Measurements from ENCODE around the gene CDH10. TPM values are rescaled to one million over a fixed set of nuclear protein-coding genes. Genes with fewer than 3 reads are reported as not detected.

Gene CDH10
- 0.16 TPM for polyA plus RNA-seq (2013, experiment 1 of 2; ENCODE audit: insufficient read length)
- polyA plus RNA-seq (2013, experiment 2 of 2; ENCODE audit: insufficient read length), result 0.36 TPM

DNA sequence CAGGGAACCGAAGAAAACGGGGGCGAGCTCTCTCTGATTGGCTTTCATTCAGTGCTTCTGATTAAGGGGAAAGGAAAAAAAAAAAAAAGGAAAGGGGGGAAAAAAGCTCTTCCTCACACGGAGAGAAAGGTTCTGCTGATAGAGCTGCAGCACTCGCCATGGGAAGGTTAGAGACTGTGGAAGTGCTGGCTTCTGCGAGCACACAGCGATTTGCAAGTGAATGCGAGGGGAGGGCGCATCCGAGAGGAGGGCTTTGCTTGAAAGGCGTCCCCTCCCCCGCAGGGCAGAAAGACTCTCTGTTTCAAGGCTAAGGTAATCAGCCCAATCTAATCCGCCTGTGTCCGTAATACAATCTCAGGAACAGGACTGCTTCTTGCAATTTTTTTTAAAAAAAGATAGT is at the start of gene CDH10:
Gene CDH10, minus strand, starts transcription at position 218 of the 400 bp plus-strand sequence. CDS start 51,488 bp downstream, outside the sequence.
- peak; percentile 4 for DNase-seq

DNA sequence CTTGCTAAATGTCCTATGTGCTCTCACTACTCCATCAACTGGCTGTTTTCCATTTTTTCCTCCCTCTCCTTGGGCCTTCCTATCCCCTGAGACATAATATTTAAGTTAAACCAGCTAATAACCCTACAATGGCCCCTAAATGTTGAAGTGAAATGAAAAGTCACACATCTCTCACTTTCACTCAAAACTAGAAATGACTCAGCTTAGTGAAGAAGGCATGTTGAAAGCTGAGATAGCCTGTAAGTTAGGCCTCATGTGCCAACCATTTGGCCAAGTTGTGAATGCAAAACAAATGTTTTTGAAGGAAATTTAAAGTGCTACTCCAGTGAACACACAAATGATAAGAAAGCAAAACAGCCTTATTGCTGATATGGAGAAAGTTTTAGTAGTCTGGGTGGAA is 48.8 kb upstream of the CDH10 start:
- no peak for DNase-seq

DNA sequence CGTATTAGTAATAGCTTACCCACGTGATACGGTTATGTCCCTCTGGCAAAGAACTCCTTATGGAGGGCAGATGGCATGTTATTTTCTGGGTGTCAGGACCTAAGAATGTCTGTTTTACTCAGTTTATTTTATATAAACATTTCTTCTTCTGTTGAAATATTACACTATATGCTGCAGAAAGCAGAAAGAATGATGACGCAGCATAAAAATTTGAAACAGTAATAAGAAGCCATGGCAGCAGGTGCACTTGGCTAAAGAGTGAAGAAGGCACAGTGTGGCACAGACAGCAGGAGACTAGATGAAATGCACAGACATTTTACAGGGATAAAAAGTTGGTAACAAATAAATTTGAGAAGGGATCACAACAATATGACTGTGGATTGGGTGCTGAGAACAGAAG is 46.3 kb upstream of the CDH10 start:
- no peak for DNase-seq

DNA sequence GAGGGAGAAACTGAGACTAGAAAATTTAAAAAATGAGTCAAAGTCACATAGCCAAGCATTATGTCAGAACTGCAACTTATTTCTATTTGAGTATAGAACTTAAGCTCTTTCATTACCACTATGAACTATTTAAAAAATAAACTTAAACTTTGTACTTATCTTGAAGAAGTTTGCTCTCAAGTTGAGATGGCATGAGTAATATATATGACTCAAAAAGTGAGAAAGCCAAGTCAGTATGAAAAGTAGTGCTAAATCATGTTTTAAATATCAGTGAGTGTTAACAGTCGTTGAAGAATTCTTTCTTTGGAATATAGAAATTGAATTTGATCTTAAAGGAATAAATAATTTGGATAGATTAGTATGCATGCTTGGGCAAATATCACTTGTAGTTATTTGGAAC is 36.3 kb upstream of the CDH10 start:
- DNase-seq, result no peak

DNA sequence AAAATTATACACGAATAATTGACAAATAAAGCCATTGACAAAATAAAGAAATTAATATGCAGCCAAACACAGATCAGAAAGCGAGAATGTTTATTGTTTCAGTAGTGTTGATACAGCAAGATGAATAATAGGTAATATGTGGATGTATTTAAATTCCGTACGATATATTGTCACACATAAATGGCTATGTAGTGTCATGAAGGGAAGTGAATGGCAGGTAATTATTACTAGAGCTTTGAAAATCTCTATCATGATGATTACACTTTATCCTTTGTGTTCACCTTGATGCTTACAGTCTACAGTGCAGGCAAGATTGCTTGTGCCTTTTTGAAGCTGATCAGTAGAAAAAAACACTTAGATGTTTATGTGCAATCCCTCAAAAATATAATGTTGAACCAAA is 23.3 kb upstream of the CDH10 start:
- DNase-seq, result no peak

DNA sequence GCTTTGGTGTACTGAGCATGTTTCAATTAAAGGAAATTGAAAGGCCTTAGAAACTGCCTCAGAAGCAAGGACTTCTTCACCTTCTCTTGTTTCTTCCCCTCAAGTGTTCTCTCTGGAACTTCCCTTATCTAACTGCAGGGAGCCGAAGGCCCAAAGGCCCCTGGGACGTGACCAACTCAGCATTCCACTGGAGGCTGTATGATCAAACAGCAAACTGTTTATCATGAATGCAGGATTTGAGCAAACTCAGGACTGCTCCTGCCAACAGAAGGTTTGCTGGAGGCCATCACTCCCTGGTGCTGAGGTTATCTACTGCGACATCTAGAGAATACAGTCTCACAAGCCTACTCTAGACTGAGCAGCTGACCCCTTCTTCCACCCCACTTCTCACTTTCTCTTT is 4.8 kb upstream of the CDH10 start:
- DNase-seq, result no peak

DNA sequence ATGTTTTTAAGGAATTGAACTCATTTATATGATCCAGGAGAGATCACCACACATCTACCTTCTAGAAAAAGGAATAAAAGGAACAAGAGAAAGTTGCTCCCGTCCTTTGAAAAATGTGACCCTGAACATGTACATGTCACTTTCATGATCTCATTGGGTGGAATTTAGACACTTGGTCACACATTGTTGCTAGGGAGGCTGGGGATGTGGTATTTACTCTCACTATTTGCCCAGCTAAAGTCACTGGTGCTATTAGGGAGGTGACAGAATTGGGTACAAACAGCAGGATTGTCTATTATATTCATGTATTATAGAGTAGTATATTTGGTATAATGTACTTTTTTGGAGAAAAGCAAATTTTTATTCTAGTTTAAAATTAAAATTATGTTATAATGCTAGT is 2.1 kb upstream of the CDH10 start:
- DNase-seq, result no peak

DNA sequence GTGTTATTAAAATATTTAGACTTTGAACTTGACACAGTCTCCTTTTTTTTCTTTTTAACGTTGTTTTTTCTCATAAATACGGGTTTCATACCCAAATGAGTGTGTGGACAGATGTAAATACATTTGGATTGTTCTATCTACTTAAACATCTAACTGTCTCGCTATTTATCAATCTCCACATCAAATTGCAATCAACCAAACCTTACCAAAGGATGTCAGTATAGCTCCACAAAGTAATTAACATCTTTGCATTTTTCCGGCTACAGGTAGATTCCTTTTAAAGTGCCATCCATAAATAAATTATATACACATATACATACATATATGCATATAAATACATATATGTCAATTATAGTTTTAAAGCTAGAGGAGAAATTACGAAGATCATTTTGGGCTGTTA is 705 bp upstream of the CDH10 start:
- no peak for DNase-seq

DNA sequence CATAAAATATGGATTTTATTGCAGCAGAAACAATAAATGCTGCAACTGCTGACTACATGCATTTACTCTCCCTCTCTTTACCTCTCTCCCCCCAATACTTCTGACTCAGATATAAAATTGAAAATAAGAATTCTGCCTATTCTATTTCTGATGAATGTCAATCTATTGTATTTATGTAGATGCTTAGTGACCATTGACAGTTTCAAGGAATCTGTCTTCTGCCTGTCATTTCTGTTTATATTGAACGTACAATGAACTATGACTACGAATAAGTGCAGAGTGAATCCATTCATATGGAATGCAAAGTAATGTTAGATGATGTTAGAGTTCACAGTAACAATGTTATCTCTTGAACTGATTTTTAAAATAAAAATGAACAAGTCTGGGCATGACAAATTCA is 898 bp downstream of the CDH10 start:
- DNase-seq, result no peak

DNA sequence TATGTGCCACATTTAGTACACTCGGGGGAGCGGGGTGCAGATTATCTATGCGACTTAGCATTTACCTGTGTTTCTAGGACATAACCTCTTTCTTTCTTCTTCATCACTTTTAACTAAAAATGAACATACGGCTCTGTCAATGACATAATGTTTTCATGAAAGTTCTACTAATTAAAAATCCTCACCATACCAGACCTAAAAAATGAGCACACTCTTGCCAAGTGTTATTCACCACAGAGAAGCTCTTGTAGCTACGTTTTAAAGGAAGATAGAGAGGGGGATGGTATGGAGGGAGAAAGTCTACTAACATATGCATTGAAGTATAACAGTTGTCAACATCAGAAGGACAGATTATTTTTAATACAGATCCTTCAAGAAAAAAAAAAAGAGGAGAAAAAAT is 1.6 kb downstream of the CDH10 start:
- DNase-seq, result no peak

DNA sequence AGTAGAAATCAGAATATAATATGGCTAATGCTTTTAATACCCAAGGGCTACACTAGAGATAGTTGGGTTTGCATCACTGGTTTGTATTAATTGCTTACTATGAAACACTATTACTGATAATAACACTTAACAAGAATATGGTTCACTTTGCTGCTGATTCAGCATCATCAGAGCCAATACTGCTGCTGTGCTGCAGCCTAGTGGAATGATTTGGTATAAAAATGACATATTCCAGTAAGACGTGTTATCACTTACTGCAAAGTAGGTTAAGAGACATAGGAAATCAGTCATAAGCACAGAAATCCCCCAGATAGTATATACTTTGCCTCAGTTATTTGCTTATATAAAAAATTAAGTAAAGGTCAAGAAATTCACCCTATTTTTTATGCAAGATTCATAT is 2.8 kb downstream of the CDH10 start:
- peak; percentile 6 for DNase-seq

DNA sequence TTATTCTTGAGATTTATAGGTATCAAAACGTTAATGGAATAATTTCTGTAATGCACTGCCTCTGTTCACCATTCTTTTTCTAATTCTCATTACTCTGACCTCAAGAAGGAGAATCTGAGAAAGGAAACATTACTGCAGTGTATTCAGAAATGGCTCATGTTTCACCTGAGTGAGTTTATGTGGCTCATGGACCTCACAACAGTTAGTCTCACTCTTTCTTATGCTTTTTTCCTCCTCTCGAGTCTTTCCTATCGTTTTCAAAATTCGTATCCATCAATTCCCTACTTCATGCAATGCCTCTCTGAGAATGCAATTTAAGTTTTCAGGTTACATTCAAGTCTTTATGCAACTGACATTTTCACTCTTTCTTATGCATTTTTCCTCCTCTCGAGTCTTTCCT is 9.6 kb downstream of the CDH10 start:
- DNase-seq, result no peak

DNA sequence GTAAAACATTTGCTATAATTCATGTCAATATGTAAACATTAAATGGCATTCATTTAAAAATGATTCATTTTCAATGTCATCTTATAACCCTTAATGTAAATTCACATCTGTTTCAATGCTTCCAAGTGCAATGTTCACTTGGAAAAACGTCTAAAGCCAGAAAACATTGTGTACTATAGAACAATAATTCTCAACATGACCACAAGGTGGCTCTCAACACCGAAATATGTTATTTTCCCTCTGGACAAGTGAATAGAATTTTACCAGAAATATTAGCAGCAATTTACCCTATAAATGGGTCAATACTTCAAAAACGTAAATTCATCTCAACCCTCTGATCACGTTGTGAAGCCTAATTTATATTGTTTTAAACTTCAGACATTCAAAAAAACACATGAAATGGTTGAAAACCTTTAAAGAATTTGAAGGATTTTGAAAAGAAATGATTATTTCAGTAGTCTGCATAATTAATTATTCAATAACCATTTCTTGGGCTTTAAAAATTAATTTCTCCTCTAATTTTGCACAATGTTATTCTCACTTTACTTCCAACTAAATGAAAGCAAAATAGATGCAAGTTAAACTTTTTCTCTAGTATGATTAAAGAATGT is 11.0 kb downstream of the CDH10 start:
- DNase-seq, result peak; percentile 27

DNA sequence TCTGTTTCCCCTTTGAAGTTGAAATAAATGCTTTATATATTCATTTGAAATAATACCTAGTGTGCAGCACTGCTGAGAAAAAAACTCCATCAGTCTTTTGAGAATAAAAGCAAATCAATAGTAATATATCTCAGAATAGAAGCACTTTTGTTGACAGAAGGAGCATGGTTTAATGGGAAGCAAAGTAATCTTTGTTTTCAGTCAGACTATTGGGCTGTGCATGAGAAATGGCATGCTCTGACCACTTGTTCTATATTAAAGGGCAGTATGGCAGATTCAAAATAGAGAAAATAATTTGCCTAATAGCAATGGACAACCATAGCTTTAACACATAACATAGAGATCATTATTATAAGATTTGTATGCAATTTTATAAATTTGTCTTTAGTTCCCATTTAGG is 12.4 kb downstream of the CDH10 start:
- no peak for DNase-seq

DNA sequence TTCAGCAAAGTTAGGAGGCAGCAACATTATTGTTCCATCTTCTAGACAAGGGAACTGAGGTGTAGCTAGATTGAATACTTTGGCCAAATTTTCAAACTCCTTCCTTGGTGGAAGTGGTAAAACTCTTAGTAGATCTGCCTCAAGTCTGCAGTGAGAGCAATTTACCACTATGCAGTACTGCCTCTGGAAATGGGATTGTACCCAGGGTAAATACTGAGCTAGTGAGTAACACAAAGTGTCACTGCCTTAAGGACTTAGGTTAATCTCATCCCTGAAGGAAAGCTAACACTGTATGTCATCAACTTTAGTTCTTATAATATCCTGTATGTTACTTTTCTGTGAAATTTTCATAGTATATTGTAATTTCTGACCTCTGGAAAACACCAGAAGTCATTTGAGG is 13.9 kb downstream of the CDH10 start:
- DNase-seq, result no peak

DNA sequence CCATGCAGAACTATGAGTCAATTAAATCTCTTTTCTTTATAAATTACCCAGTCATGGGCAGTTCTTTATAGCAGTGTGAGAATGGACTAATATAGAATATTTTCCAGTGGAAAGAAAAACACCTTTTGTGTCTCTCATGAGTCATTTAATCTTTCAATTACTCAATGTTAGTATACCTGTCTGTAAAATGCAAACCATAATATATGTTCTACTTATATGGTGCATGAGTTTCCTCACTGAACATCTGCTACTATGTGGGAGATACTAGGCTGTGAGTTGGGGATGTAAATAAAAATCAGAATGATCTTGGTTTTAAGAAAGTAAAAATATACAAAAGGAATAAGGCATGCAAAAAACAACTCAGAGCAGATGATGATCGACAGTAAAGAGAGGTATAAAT is 15.0 kb downstream of the CDH10 start:
- no peak for DNase-seq

DNA sequence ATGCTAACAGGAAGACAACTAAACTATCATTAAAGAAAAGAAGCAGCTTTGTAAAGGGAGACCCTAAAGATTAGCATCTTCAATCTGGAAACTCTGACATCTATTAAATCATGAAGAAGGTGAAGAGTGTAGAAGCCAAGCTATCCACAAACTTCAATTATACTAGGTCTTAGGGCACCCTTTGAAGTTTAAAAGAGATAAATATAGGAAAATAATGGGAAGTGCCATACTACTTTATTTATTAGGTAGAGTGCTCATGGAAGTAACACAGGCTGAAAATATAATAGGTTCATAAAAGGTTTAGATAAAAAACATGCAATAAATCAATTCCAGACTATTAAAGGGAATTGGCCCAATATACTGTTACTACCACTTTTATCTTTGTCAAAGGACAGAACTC is 19.9 kb downstream of the CDH10 start:
- DNase-seq, result no peak

DNA sequence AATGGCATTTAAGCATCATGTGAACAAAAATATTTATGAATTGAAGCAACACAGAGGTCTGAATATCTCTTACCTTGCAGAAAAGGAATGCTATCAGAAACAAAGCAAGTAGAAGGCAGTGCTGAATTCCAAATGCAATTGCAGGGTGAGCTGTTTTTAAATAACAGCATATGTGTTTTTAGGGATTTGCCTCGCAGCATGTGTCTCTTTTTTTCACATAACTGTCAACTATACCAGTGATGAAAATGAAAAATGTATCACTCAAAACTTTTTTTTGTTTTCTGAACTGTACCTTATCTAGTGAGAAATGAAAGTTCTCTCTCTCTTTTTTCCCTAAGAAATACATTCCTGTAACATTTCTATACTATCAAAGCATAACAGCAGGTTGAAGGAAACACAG is 21.2 kb downstream of the CDH10 start:
- no peak for DNase-seq

DNA sequence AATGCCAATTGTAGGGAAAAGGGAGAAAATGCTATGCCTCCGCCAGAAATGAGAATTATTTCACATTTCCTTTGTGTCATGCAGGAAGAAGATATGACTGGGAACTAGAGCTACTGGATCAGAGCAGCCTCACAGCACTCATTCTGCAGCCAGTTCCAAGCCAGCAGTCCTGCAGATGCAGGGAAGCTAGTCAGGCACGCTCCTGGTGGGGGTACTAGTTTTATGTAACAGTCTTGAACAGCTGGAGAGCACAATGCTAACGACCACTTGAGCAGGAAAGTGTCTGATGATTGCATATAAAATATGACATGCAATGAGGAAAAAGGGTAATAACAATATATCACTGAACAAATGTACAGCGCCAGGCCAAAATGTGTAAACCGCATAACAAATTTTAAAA is 21.7 kb downstream of the CDH10 start:
- DNase-seq, result no peak

DNA sequence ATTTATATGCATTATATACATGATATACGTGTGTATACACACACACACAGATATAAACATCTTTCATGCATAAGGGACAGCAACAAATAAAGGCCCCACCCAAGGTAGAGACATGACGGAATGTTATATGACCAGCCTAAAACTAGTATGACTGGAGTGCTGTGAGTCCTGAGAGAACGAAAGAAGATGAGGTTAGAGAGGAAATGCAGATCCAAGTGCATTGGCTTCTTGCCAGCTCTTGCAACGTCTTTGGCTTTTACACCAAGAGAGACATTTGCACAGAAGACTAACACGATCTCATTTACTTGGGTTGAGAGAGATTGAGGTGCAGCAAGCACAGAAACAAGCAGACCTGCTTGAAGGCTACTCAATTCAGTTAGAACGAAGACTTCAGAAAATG is 23.0 kb downstream of the CDH10 start:
- DNase-seq, result peak; percentile 1

DNA sequence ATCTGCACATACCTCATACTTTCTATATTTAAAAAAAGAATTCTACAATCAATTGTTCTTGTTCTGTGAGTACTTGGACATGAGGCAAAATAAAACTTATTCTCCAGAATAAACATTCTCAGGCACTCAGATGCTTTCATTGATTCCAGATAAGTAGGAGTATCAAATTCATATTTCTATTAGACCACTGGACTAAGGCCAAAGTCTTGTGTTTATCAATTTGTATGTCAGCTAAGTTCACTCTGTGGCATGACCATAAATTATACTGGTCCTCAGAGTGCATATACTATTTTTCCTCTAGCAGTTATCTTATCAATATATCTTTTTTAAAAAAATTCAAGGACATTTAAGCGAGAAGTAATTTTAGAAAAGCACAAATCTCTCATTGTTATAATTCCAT is 28.2 kb downstream of the CDH10 start:
- DNase-seq, result no peak

DNA sequence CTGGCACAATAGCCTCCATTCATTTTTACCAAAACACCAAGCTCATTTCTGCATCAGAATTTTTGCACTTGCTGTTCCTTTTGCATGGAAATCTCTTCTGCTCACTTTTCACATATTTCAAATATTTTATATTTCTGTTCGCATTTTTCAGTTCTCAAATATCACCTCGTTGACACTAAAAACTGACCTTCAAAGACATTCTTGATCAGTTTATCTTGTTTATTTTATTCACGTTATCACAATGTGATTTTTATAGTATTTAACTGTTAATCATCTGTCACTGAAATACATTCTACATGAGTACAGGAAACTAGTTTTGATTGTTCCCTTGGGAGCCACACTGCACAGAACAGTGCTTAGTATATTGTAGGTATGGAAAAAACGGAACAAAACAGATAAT is 29.6 kb downstream of the CDH10 start:
- no peak for DNase-seq

DNA sequence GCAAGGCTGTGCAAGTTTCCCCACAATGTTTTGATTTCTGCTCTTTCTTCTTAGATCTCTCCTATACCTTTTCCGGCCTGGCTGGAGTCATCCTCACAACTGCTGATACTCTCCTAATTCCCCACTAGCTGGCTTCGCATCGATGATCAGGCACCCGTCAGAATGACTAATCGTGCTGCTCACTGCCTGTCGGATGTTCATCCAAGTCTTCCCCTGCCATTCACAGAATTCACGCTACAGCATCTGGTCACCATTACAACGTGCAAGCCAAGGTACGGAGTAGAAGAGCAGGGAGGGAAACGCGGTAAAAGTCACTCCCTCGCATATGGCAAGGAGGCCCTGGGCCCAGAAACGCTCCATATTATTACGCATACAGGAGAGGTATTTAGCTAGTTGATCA is 35.1 kb downstream of the CDH10 start:
- DNase-seq, result no peak

DNA sequence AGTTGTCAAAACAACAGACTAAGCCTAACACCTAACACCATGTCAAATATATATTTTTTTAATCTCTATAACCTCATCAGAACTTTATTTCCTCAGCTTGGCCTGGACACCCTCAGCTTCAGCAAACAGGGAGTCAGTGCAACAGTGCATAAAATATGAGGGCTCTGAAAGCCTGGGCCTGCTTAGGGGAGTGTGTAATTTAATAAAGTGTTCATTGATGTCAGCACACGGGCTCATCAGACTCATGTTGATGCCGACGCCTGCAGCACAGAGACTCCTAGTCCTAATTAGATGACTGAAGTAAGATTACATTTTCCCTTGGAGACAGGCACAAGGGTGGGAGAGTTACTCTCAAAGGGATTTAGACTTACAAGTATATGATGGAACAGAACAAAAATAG is 37.8 kb downstream of the CDH10 start:
- no peak for DNase-seq

DNA sequence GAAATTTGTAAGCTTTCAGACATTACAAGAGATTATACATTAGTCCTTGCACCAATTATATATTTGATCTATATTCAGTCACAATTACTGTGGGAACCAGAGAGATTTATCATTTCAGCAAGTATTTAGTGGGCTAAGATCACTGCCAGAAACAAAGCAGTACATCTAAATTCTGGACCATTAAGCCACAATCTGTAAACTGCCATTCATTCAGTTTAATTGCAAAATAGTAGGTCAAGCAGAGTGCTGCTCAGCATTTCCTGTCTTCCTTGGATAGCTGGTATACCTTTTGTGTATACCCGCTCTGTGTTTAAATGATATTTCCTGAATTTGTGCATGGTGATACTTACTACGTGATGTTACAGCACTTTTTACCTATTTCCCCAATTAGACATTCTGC is 42.6 kb downstream of the CDH10 start:
- no peak for DNase-seq

Measured in fibroblast of skin of scalp (primary cell).